Measurements from ENCODE around the gene JAKMIP1.

GRCh38 chr4:6208416-6208815, 8.1 kb upstream of the JAKMIP1 start:
- TF ChIP-seq POLR2A (IDR thresholded peaks at IDR 0.05) (no peak), CTCF (IDR thresholded peaks at IDR 0.05) (no peak), POLR2AphosphoS5 (IDR thresholded peaks at IDR 0.05) (no peak)

Data from breast epithelium (tissue), 3 donors.